Stomach (tissue), 9 donors: Measurements from ENCODE around the gene PPIL3. TPM values are rescaled to one million over a fixed set of nuclear protein-coding genes. Genes with fewer than 3 reads are reported as not detected.
A peak's percentile ranks its signal among the peaks of the same experiment; 100 is the strongest.

ENCODE experiments used
- DNase-seq, 2 donors: peaks; one replicate each; pipeline versions ENCODE4 v3.0.0 to v3.0.0-alpha.2; 2013 to 2019
- H3K27ac ChIP-seq, 5 donors: fragments of 200-600 bp in 4 of 5; sonication (generic) in 4 of 5; one replicate each; pipeline ENCODE4 v1.5.1; 2013 to 2019; ENCODE audit warnings: mild to moderate bottlenecking in 1 of 5, moderate library complexity in 1 of 5
- H3K27me3 ChIP-seq, 3 donors: fragments of 200-600 bp; sonication (generic); one replicate each; pipeline ENCODE4 v1.5.1; 2017 to 2019; ENCODE audit warnings: mixed run types in 1 of 3
- H3K36me3 ChIP-seq, 4 donors: fragments of 200-600 bp; sonication (generic); 1 replicate in 3 of 4; 2 replicates in 1 of 4; pipeline ENCODE4 v1.5.1; 2016 to 2019
- H3K4me1 ChIP-seq, 4 donors: fragments of 200-600 bp; sonication (generic); one replicate each; pipeline ENCODE4 v1.5.1; 2016 to 2019
- H3K4me3 ChIP-seq, 4 donors: fragments of 200-600 bp; sonication (generic) in 3 of 4; one replicate each; pipeline ENCODE4 v1.5.1; 2016 to 2019; ENCODE audit warnings: mild to moderate bottlenecking in 1 of 4
- H3K9me3 ChIP-seq, 4 donors: fragments of 200-600 bp; sonication (generic); one replicate each; pipeline ENCODE4 v1.5.1; 2016 to 2019
- EP300 ChIP-seq: sonication (generic); formaldehyde crosslinking; IDR thresholded peaks from one replicate; pipeline ENCODE4 v1.6.1; 2017; ENCODE audit warnings: antibody characterized with exemption
- POLR2A ChIP-seq, 4 donors: fragments of 450-650 bp; IDR thresholded peaks; one replicate each; pipeline ENCODE4 v1.6.1; 2016; ENCODE audit warnings: antibody characterized with exemption in 4 of 4, control low read depth in 2 of 4, mild to moderate bottlenecking in 1 of 4, moderate library complexity in 1 of 4
- POLR2AphosphoS5 ChIP-seq, 3 donors: sonication (generic); formaldehyde crosslinking; IDR thresholded peaks; one replicate each; pipeline ENCODE4 v1.6.1; 2016; ENCODE audit warnings: antibody characterized with exemption in 3 of 3
- WGBS, 5 donors: extraction: QIAGEN DNeasy Blood & Tissue Kit in 3 of 5; methylation state at CpG; one replicate each; pipeline versions ENCODE4 v1.1.5 to v1.1.7; 2013 to 2018; 5-methylcytosine and 5-hydroxymethylcytosine counted together
- intact Hi-C: fragments of 100-400 bp; cut with DNase I; formaldehyde crosslinking; loops from one replicate; pipeline ENCODE4 v1.15.1; 2023; ENCODE audit warnings: low total_unique reads
- polyA plus RNA-seq, 3 donors: library from polyadenylated mRNA; stranded (reverse); fragments of 200-250 nt; gene quantifications; one replicate each; pipeline ENCODE4 v1.2.3, GENCODE V29; 2013
- total RNA-seq, 5 donors: library from RNA; depleted of rRNA; stranded (reverse); fragments of >200 nt; gene quantifications; one replicate each; pipeline versions ENCODE4 v1.1.0 to v1.2.3, GENCODE V29; 2014 to 2016
- TF ChIP-seq, protein P1 (sequence below), 7 experiments: fragments of 450-650 bp in 4 of 7; fragments of 200-600 bp in 3 of 7; sonication (generic) in 3 of 7; IDR thresholded peaks; one replicate each; pipeline ENCODE4 v1.5.1; 2016 to 2019; ENCODE audit warnings: antibody characterized with exemption in 7 of 7, control low read depth in 2 of 7, mild to moderate bottlenecking in 1 of 7
- donor health status: healthy with polysubstance abuse.
- donor health status: Bipolar disorder and iron deficiency.
- donor health status: healthy.

The PPIL3 gene
- total and polyA plus RNA-seq, 8 donors, result 5.5 to 51.2 (median 24.4) TPM; not detected in 2

DNA sequence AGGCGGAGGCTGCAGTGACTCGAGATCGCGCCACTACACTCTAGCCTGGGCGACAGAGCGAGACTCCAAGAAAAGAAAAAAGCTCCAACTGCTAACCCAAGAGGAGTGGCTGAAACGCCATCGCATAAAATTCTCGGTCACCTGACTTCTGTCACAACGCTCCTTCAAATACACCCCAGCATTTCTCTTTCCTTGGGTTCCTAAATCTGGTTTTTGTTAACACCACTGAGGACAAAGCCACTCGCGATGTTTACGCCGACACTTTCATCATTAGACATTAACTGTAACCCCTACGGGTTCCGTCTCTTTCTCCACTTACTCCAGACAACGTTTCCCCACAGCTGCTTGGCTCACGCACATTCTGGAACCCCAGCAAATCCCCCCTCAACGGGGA lies 25.1 kb downstream of the PPIL3 start:
- H3K27ac ChIP-seq, result peak overlapping the region; percentile 98 to 100 (median 100)
- TF ChIP-seq, protein P1, sequence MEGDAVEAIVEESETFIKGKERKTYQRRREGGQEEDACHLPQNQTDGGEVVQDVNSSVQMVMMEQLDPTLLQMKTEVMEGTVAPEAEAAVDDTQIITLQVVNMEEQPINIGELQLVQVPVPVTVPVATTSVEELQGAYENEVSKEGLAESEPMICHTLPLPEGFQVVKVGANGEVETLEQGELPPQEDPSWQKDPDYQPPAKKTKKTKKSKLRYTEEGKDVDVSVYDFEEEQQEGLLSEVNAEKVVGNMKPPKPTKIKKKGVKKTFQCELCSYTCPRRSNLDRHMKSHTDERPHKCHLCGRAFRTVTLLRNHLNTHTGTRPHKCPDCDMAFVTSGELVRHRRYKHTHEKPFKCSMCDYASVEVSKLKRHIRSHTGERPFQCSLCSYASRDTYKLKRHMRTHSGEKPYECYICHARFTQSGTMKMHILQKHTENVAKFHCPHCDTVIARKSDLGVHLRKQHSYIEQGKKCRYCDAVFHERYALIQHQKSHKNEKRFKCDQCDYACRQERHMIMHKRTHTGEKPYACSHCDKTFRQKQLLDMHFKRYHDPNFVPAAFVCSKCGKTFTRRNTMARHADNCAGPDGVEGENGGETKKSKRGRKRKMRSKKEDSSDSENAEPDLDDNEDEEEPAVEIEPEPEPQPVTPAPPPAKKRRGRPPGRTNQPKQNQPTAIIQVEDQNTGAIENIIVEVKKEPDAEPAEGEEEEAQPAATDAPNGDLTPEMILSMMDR (IDR thresholded peaks at IDR 0.05), result no peak
- no peak for TF ChIP-seq POLR2AphosphoS5 (IDR thresholded peaks at IDR 0.05)
- intact Hi-C loops, result no loop called here
- peak overlapping the region; percentile 79 to 98 (median 86) for H3K4me3 ChIP-seq
- WGBS, 5 donors, result 0 to 1% (median 0%) methylated on average over 16 to 19 of the region's 19 CpGs
- peak in 1 of 2 donors; percentile 67 for DNase-seq
- H3K27me3 ChIP-seq, result no peaks in the 10 kb centered on the region
- H3K4me1 ChIP-seq, result peaks cover 32 to 68% (median 54%) of the 10 kb centered on the region in 4 donors
- H3K9me3 ChIP-seq, result no peaks in the 10 kb centered on the region
- peaks cover 12 to 23% (median 18%) of the 10 kb centered on the region in 4 donors for H3K36me3 ChIP-seq

DNA sequence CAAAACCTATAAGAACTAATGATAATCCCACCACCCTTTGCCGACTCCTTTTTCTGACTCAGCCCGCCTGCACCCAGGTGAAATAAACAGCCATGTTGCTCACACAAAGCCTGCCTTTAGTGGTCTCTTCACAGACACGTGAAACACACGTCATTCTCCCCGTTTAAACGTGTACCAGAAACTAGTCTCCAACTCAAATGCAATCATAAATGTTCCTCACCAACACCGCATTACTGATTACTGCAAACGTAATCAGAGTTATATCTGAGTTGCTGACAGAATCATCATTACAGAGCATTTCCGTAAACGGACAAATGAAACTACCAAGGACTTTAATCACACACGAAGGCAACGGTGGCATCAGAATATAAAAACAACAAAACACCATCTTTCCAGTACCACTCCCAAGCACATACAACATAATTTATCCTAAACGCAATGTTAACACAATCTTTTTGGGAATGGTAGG lies 26.3 kb downstream of the PPIL3 start:
- Histone ChIP-seq H3K36me3 (peaks cover 24 to 35% (median 30%) of the 10 kb centered on the region in 4 donors), H3K4me3 (peak overlapping the region; percentile 79 to 98 (median 86)), H3K9me3 (no peaks in the 10 kb centered on the region), H3K27me3 (no peaks in the 10 kb centered on the region), H3K27ac (peak overlapping the region; percentile 54 to 100 (median 100)), H3K4me1 (peaks cover 41 to 77% (median 63%) of the 10 kb centered on the region in 4 donors)
- intact Hi-C loops, result no loop called here
- DNase-seq, result peak in 1 of 2 donors; percentile 91
- 0 to 1% (median 0%) methylated on average over 13 of the region's 13 CpGs for WGBS, 5 donors
- TF ChIP-seq POLR2AphosphoS5 (IDR thresholded peaks at IDR 0.05), result peak; percentile 80 to 82 (median 81)
- TF ChIP-seq POLR2A (IDR thresholded peaks at IDR 0.05), result no peak
- no peak for TF ChIP-seq EP300
- TF ChIP-seq, protein P1 (IDR thresholded peaks at IDR 0.05), result no peak

- peaks cover 41 to 77% (median 63%) of the 10 kb centered on the region in 4 donors for H3K4me1 ChIP-seq
- H3K27me3 ChIP-seq, result no peaks in the 10 kb centered on the region
- no peaks in the 10 kb centered on the region for H3K9me3 ChIP-seq
- H3K36me3 ChIP-seq, result peaks cover 33 to 44% (median 39%) of the 10 kb centered on the region in 4 donors
- DNase-seq, result peak in 1 of 2 donors; percentile 17
- intact Hi-C loops, result no loop called here
- peak overlapping the region; percentile 79 to 98 (median 86) for H3K4me3 ChIP-seq
- 1 to 6% (median 4%) methylated on average over 4 of the region's 4 CpGs for WGBS, 5 donors
- peak overlapping the region in 4 of 5 donors; percentile 100 for H3K27ac ChIP-seq
- TF ChIP-seq EP300 (no peak), POLR2A (IDR thresholded peaks at IDR 0.05) (no peak), POLR2AphosphoS5 (IDR thresholded peaks at IDR 0.05) (no peak)
- TF ChIP-seq, protein P1 (IDR thresholded peaks at IDR 0.05), result no peak
These were observed 27.2 kb downstream of the PPIL3 start for GRCh38 chr2:200861617-200862155.

- H3K4me3 ChIP-seq, result peak overlapping the region; percentile 2 to 98 (median 82)
- TF ChIP-seq, protein P1 (IDR thresholded peaks at IDR 0.05), result no peak
- TF ChIP-seq POLR2AphosphoS5 (IDR thresholded peaks at IDR 0.05), result peak in 1 of 3 donors; percentile 38
- peaks cover 47 to 58% (median 54%) of the 10 kb centered on the region in 4 donors for H3K36me3 ChIP-seq
- peak overlapping the region; percentile 50 to 100 (median 100) for H3K27ac ChIP-seq
- intact Hi-C loops, result no loop called here
- peak in 1 of 2 donors; percentile 52 for DNase-seq
- no peaks in the 10 kb centered on the region for H3K9me3 ChIP-seq
- no peaks in the 10 kb centered on the region for H3K27me3 ChIP-seq
- H3K4me1 ChIP-seq, result peaks cover 35 to 77% (median 58%) of the 10 kb centered on the region in 4 donors
- 13 to 16% (median 15%) methylated on average over 12 of the region's 12 CpGs for WGBS, 5 donors
These were observed 28.6 kb downstream of the PPIL3 start for GRCh38 chr2:200860092-200860795.
